Ramos (cell line): Measurements from ENCODE around the gene NCS1.
"Not testable (repeated sequence)": the region's sequence is repeated elsewhere in the genome, so short reads cannot be mapped to it uniquely, and the experiment has no call there.

Source experiments
- in situ Hi-C: fragments of 300-500 bp; cut with MboI; formaldehyde crosslinking; loops from one replicate; pipeline ENCODE4 v1.14.3; 2022; ENCODE audit warnings: low sequenced_read_pairs; ENCODE audit not compliant: unreplicated experiment

Gene NCS1

DNA sequence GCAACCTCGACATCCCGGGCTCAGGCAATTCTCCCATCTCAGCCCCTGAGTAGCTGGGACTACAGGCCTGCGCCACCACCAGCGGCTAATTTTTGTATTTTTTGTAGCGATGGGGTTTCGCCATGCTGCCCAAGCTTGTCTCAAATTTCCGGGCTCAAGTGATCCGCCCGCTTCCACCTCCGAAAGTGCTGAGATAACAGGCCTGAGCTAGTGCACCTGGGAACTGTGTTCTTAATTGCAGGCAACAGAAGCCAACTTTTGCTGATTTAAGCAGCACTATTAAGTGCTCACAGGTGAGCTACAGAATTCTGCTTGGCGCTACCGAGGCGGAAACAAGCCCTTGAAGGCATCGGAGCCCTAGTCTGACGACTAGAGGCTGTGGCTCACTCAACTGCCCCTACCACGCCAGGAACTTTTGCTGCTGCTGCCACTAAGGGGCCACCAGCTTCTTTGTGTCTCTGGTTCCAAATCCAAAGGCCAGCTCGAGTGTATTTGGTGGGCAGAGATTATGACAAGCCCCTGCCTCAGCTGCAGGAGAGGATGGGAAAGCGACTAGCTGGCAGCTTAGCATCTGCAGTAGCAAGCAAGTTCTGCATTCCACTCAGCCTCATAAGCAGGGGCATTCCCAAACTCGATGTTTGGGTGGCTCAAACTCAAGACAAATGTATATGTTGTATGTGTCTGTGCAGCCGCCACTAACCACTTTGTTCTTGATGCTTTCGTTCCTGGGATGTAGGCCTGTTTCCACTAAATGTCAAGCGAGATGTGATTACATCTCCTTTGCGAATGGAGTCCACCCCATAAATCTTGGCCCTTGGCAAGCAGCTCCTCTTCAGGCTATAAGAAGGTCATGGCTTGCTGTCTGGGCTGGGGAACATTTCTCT is 82.8 kb downstream of the NCS1 start:
- in situ Hi-C loops: no loop called here

DNA sequence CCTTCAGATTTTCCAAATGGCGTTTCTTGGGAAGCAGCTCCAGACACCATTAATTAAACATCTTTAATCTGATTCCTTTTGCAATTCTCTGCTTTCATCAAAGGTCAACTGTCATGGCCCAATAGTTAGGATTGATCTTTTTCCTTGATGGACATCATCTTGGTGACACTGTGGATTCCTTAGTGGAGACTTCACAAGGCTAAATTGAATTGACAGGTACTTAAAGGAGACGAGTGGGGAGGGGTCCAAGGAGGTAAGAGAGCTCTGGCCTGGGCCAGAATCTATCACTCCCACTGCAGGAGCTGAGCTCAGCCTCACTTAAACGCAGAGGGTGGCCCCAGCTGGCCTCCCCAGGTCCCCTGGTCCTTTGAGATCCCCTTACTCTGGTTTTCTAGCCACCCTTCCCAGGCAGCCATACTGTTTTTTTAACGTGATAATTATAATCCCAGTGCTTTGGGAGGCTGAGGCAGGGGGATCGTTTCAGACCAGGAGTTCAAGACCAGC is 83.5 kb downstream of the NCS1 start:
- in situ Hi-C loops: no loop called here

DNA sequence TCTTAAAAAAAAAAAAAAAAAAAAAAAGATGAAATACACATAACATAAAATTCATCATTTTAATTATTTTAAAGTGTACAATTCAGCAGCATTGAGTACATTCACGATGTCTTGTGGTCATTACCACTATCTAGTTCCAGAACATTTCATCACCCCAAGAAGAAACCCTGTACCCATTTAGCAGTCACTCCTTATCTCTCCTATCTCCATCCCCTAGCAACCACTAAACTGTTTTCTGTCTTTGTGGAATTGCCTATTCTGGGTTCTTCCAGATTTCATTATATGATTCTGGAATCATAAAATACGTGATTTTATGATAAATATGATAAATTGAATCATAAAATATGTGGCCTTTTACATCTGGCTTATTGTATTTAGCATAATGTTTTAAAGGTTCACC is 84.4 kb downstream of the NCS1 start:
- in situ Hi-C loops: no loop called here

DNA sequence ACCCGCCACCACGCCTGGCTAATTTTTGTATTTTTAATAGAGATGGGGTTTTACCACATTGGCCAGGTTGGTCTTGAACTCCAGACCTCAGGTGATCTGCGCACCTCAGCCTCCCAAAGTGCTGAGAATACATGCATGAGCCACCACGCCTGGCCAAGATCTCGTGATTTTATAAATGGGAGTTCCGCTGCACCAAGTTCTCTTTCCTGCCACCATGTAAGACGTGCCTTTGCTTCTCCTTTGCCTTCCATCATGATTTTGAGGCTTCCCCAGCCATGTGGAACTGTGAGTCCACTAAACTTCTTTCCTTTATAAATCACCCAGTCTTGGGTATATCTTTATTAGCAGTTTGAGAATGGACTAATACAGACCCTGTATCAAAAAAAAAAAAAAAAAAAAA is 85.9 kb downstream of the NCS1 start:
- in situ Hi-C loops: not testable (repeated sequence)

DNA sequence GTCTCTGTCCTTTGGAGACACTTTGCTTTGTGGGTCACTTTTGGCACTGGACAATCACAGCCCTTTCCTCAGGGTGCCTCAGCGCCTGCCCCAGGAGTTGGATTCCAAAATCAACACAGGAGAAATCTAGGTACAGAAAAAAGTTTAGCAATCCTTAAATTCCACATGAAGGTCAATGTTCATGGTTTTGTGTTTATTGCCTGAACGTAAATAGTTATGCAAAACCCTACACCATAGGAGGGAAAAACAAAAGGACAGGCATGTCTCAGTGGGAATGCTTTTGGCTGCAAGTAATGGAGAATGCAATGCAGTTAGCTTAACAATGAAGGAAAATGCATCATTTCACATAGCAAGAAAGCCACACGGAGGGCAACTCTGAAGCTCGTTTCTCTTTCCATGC is 86.8 kb downstream of the NCS1 start:
- in situ Hi-C loops: no loop called here

DNA sequence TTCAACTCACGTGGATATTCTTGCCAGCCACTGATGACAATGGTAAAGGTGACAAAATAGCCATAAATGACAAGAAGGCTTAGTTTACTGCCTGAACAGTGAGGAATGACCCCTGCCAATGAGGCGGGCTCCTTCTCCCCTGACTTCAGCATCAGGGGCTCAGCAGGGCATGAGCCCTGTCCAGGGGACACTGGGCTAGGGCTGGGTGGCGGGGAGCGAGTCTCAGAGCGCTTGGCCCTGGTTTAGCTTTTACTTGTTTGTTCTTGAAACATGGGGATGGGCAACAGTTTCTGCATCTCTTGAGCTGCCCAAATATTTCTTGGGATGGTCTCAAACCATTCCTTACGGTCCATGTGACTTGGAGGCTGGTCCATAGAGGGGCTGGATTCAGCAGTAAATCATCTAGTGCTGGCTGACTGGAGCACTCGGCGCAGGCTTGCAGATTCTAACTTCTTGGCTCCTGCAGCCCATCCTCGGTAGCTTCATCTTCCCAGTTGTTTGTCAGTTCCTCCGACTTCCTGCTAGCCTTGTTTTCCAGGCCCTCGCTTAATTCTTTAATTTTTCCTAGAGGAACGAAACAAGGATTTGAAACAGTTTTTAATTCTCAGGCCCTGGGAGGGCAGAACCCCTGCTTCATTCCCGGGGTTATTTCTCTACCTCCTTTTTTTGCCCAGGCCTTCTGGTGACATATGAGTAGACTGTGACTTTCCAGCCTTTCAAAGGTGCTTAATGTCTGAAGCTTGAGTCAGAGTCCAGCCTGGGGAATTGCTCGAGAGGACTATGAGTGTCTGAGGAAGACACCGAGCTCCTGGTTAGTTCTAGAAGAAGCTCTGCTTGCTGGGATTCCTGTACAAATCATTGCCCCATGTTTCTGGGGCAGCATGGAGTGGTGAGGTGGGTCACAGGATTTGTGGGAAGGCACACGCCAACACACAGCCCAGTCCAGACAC is 88.9 kb downstream of the NCS1 start:
- in situ Hi-C loops: no loop called here

- in situ Hi-C loops: no loop called here
These were observed 90.0 kb downstream of the NCS1 start for GRCh38 chr9:130262061-130262745.

GRCh38 chr9:130262771-130263170 is 90.6 kb downstream of the NCS1 start:
- in situ Hi-C loops: no loop called here

GRCh38 chr9:130263601-130264413 is 91.6 kb downstream of the NCS1 start:
- in situ Hi-C loops: no loop called here

GRCh38 chr9:130264414-130265350 is 92.5 kb downstream of the NCS1 start:
- in situ Hi-C loops: no loop called here

DNA sequence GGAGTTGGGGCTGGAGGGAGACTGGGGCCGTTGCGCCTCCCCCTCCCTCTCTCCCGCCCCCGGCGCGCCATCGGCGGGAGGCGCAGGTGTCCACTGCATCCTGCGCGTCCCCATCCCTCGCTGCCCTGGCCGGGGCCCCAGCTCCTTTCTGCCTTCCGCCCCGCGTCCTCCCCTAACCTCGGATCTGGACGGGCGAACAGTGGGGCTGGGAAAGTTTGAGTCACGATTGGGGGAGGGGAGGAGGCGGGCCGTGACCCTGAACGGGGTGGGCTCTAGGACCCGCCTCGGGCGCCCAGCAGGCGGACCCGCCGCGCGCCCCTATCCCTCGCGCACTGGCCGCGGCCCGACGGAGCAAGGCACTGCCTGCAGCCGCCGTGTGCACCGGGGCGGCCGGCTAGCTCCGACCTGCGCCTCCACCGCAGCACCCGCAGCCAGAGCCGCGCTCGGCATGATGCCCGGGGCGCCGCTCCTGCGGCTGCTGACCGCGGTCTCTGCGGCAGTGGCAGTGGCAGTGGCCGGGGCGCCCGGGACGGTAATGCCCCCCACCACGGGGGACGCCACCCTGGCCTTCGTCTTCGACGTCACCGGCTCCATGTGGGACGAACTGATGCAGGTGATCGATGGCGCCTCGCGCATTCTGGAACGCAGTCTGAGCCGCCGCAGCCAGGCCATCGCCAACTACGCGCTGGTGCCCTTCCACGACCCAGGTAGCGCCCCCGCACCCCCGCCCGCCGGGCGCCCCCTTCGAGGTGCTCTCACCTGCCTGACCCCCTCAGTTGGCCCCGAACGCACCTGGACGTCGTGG is 93.4 kb downstream of the NCS1 start, which contains the start of gene HMCN2:
TSS of gene HMCN2 (plus strand) at position 330 of the 805 bp plus-strand sequence. CDS start at position 449, 119 bp downstream.
- in situ Hi-C loops: no loop called here

GRCh38 chr9:130266236-130267098 is 94.3 kb downstream of the NCS1 start:
- in situ Hi-C loops: no loop called here

- in situ Hi-C loops: no loop called here
These were observed 95.7 kb downstream of the NCS1 start for GRCh38 chr9:130267930-130268329.

DNA sequence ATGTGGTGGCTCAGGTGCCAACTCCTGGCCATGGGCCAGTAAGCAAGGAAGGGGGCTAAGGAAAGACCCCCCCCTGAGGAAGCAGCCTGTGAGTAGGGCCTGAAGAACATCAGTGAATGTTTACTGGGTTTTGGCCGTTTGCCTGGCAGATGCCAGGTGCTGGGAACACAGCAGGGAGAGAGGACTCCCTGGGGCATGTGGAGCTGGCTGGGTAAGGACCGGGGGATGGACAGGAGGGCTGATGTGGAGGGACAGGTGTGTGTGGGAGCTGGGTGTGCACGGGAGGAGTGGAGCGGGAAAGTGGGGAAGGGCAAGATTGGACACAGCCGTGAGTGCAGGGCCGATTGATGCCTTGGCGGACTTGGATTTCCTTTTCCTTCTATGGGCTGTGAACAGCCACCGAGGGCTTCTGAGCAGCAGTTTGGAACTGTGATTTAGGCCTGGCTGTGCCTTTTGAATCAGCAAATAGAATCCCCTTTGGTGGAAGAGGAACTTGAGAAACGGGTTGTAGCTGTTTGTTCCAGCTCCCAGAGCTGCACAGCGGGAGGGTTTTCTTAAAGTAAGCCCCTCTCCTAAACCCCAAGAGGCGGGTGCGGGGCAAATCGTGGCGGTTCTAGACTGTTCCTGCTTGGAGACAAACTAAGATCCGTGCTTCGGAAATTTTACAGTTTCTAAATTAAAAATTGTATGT is 96.5 kb downstream of the NCS1 start:
- in situ Hi-C loops: no loop called here

DNA sequence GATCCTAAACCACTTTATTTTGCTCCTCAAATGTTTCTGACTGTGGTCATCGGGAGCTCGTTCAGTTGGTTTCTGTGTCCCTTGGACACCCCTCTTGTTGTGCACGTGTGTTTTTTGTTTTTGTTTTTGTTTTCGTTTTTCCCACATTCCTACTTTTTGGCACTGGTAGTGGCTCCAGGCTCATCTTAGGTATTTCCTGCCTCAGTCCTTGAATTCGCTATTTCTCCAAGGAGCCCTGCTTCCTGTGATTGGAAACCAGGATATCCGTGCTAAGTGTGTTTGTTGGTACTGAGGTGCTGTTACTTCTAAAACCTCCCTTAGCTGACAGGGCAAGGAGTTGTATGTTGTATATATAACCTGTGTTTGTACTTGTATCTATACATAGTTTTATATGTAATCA is 99.3 kb downstream of the NCS1 start:
- in situ Hi-C loops: no loop called here

GRCh38 chr9:130275156-130275555 is 103.0 kb downstream of the NCS1 start:
- in situ Hi-C loops: no loop called here
